ENCODE measurements around the gene SPIRE2.
"Not testable (repeated sequence)": the region's sequence is repeated elsewhere in the genome, so short reads cannot be mapped to it uniquely, and the experiment has no call there.

Gene SPIRE2

GRCh38 chr16:89864527-89864820 lies 36.2 kb downstream of the SPIRE2 start:
- no peak overlapping the region for H3K4me3 ChIP-seq (ENCODE audit: low read length in 2 of 2)
- peaks cover 12 to 19% of the 10 kb centered on the region in 2 donors for H3K4me1 ChIP-seq (ENCODE audit: control insufficient read depth in 2 of 2, insufficient read depth in 2 of 2, low read length in 2 of 2)
- H3K9ac ChIP-seq (ENCODE audit: low read depth in 1 of 2, low read length in 2 of 2): no peak overlapping the region
- peaks cover 28 to 29% of the 10 kb centered on the region in 2 donors for H3K36me3 ChIP-seq (ENCODE audit: control insufficient read depth in 2 of 2, insufficient read depth in 2 of 2, low read length in 2 of 2)
- H3K9me3 ChIP-seq (ENCODE audit: control insufficient read depth in 2 of 2, low read length in 2 of 2): peaks cover 0 to 3% of the 10 kb centered on the region in 2 donors
- no peaks in the 10 kb centered on the region for H3K27me3 ChIP-seq (ENCODE audit: control insufficient read depth in 2 of 2, insufficient read depth in 2 of 2, low read length in 2 of 2)
- peak overlapping the region; percentile 48 to 67 for H3K27ac ChIP-seq (ENCODE audit: low read depth in 2 of 2, low read length in 2 of 2)

- no peak overlapping the region for H3K9ac ChIP-seq (ENCODE audit: low read depth in 1 of 2, low read length in 2 of 2)
- peaks cover 11 to 22% of the 10 kb centered on the region in 2 donors for H3K36me3 ChIP-seq (ENCODE audit: control insufficient read depth in 2 of 2, insufficient read depth in 2 of 2, low read length in 2 of 2)
- no peak overlapping the region for H3K27ac ChIP-seq (ENCODE audit: low read depth in 2 of 2, low read length in 2 of 2)
- no peaks in the 10 kb centered on the region for H3K27me3 ChIP-seq (ENCODE audit: control insufficient read depth in 2 of 2, insufficient read depth in 2 of 2, low read length in 2 of 2)
- no peak overlapping the region for H3K4me3 ChIP-seq (ENCODE audit: low read length in 2 of 2)
- peaks cover 0 to 3% of the 10 kb centered on the region in 2 donors for H3K9me3 ChIP-seq (ENCODE audit: control insufficient read depth in 2 of 2, low read length in 2 of 2)
- peaks cover 21 to 27% of the 10 kb centered on the region in 2 donors for H3K4me1 ChIP-seq (ENCODE audit: control insufficient read depth in 2 of 2, insufficient read depth in 2 of 2, low read length in 2 of 2)
These were observed 39.6 kb downstream of the SPIRE2 start for GRCh38 chr16:89867918-89868317.

GRCh38 chr16:89869911-89870310 lies 41.6 kb downstream of the SPIRE2 start:
- H3K36me3 ChIP-seq (ENCODE audit: control insufficient read depth in 2 of 2, insufficient read depth in 2 of 2, low read length in 2 of 2): peaks cover 3 to 21% of the 10 kb centered on the region in 2 donors
- H3K27me3 ChIP-seq (ENCODE audit: control insufficient read depth in 2 of 2, insufficient read depth in 2 of 2, low read length in 2 of 2): no peaks in the 10 kb centered on the region
- no peak overlapping the region for H3K9ac ChIP-seq (ENCODE audit: low read depth in 1 of 2, low read length in 2 of 2)
- no peak overlapping the region for H3K27ac ChIP-seq (ENCODE audit: low read depth in 2 of 2, low read length in 2 of 2)
- H3K4me1 ChIP-seq (ENCODE audit: control insufficient read depth in 2 of 2, insufficient read depth in 2 of 2, low read length in 2 of 2): peaks cover 11 to 18% of the 10 kb centered on the region in 2 donors
- no peak overlapping the region for H3K4me3 ChIP-seq (ENCODE audit: low read length in 2 of 2)
- H3K9me3 ChIP-seq (ENCODE audit: control insufficient read depth in 2 of 2, low read length in 2 of 2): peaks cover 0 to 3% of the 10 kb centered on the region in 2 donors

GRCh38 chr16:89870440-89870839 lies 42.2 kb downstream of the SPIRE2 start:
- Histone ChIP-seq H3K36me3 (ENCODE audit: control insufficient read depth in 2 of 2, insufficient read depth in 2 of 2, low read length in 2 of 2) (peaks cover 3 to 25% of the 10 kb centered on the region in 2 donors), H3K27ac (ENCODE audit: low read depth in 2 of 2, low read length in 2 of 2) (no peak overlapping the region), H3K9me3 (ENCODE audit: control insufficient read depth in 2 of 2, low read length in 2 of 2) (peaks cover 0 to 3% of the 10 kb centered on the region in 2 donors), H3K9ac (ENCODE audit: low read depth in 1 of 2, low read length in 2 of 2) (no peak overlapping the region), H3K4me3 (ENCODE audit: low read length in 2 of 2) (no peak overlapping the region), H3K4me1 (ENCODE audit: control insufficient read depth in 2 of 2, insufficient read depth in 2 of 2, low read length in 2 of 2) (peaks cover 11 to 18% of the 10 kb centered on the region in 2 donors), H3K27me3 (ENCODE audit: control insufficient read depth in 2 of 2, insufficient read depth in 2 of 2, low read length in 2 of 2) (no peaks in the 10 kb centered on the region)

DNA sequence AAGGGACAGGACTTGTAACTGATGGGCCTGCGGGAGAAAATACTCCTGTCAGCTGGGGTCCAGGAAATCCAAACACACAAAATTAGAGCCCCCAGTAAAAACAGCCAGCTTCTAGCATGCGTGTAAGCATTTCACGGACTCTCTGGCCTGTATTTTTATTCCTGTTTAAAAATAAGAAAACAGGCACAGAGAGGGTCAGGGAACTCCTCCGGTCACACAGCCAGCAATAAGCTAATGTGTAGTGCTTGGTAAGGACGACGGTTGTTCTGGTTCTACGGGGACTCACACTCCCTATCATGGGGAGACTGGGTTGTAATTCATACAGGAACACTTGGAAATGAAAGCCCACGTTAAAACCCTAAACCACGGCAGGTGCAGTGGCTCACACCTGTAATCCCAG lies 43.6 kb downstream of the SPIRE2 start:
- peaks cover 0 to 3% of the 10 kb centered on the region in 2 donors for H3K9me3 ChIP-seq (ENCODE audit: control insufficient read depth in 2 of 2, low read length in 2 of 2)
- no peak overlapping the region for H3K9ac ChIP-seq (ENCODE audit: low read depth in 1 of 2, low read length in 2 of 2)
- no peak overlapping the region for H3K27ac ChIP-seq (ENCODE audit: low read depth in 2 of 2, low read length in 2 of 2)

DNA sequence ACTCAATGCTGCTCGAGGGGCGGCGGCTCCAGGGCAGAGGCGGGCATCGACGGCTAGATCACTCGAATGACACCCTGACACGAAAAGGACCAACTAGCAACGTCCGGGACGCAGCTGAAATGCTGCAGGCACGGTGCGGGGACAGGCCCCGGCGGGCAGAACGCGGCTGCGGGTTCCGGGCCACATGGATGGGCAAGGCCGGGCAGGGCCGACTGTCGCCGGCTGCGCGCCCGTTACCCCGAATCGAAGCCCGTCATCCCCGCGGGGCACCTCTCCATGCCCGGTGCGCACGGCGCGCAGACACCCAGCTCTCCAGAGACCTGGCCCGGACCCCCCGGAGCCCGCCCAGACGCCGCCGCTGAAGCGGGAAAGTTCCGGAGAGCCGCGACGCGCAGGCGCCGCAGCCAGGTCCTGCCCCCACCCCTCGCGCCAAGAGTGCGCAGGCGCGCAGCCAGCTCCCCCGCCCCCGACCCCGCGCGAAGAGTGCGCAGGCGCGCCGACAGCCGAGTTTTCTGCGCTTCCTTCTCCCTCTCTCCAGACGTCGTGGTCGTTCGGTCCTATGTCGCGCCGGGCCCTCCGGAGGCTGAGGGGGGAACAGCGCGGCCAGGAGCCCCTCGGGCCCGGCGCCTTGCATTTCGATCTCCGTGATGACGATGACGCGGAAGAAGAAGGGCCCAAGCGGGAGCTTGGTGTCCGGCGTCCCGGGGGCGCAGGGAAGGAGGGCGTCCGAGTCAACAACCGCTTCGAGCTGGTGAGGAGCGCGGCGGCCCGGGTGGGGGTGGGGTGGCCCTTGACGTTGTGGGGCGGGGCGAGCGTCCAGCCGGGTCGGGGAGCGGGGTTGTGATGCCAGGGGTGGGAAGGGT lies 45.1 kb downstream of the SPIRE2 start, which contains the start of gene TCF25:
TCF25 (plus strand) TSS at position 484 of the 863 bp plus-strand sequence; CDS start at position 560, 76 bp downstream.
- Histone ChIP-seq H3K36me3 (ENCODE audit: control insufficient read depth in 2 of 2, insufficient read depth in 2 of 2, low read length in 2 of 2) (peaks cover 0 to 26% of the 10 kb centered on the region in 2 donors), H3K9ac (ENCODE audit: low read depth in 1 of 2, low read length in 2 of 2) (peak within 1 kb of the TSS; percentile 88 to 98), H3K9me3 (ENCODE audit: control insufficient read depth in 2 of 2, low read length in 2 of 2) (no peaks in the 10 kb centered on the region), H3K27me3 (ENCODE audit: control insufficient read depth in 2 of 2, insufficient read depth in 2 of 2, low read length in 2 of 2) (no peaks in the 10 kb centered on the region), H3K27ac (ENCODE audit: low read depth in 2 of 2, low read length in 2 of 2) (peak within 1 kb of the TSS; percentile 100), H3K4me1 (ENCODE audit: control insufficient read depth in 2 of 2, insufficient read depth in 2 of 2, low read length in 2 of 2) (peaks cover 11 to 18% of the 10 kb centered on the region in 2 donors), H3K4me3 (ENCODE audit: low read length in 2 of 2) (peak within 1 kb of the TSS; percentile 81 to 92)

More for the DNA sequence above, 43.6 kb downstream of the SPIRE2 start:
- Histone ChIP-seq H3K36me3 (ENCODE audit: control insufficient read depth in 2 of 2, insufficient read depth in 2 of 2, low read length in 2 of 2) (peaks cover 3 to 31% of the 10 kb centered on the region in 2 donors), H3K4me3 (ENCODE audit: low read length in 2 of 2) (no peak overlapping the region), H3K27me3 (ENCODE audit: control insufficient read depth in 2 of 2, insufficient read depth in 2 of 2, low read length in 2 of 2) (no peaks in the 10 kb centered on the region), H3K4me1 (ENCODE audit: control insufficient read depth in 2 of 2, insufficient read depth in 2 of 2, low read length in 2 of 2) (peaks cover 11 to 18% of the 10 kb centered on the region in 2 donors)

DNA sequence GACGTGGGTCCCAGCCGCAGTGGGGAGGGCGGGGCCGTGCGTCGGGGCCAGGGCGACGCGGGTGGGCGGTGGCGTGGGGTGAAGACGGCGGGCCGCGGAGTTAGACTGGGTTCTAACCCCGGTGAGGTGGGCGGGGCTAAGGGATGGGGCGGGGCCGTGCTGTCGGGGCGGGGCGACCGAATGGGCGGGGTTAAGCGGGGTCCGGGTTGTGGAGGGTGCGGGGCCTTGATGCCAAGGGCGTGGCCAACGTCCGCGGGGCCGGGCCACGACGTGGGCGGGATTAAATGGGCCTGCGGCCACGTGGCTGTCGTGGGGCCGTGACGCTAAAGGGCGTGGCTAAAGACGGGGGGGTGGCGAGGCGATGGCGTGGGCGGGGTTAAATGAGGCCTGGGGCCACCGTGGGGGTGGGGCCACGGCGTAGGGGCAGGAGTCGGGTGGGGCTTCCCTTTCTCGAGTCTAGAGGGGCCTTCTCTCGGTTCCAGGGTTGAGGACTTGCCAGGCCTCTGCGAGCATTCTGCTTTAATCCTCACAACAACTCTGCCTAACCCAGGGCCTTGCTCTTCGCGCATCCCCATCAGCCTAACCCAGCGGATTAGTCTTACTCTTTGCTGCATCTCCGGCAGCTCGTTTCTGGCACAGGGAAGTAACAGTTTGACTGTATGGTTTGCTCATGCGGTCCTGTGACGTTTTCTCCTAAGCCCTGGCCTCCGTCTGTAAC lies 45.9 kb downstream of the SPIRE2 start:
- peak overlapping the region; percentile 65 to 92 for H3K4me3 ChIP-seq (ENCODE audit: low read length in 2 of 2)
- peaks cover 7 to 29% of the 10 kb centered on the region in 2 donors for H3K36me3 ChIP-seq (ENCODE audit: control insufficient read depth in 2 of 2, insufficient read depth in 2 of 2, low read length in 2 of 2)
- peak overlapping the region; percentile 100 for H3K27ac ChIP-seq (ENCODE audit: low read depth in 2 of 2, low read length in 2 of 2)
- H3K9me3 ChIP-seq (ENCODE audit: control insufficient read depth in 2 of 2, low read length in 2 of 2): no peaks in the 10 kb centered on the region
- H3K27me3 ChIP-seq (ENCODE audit: control insufficient read depth in 2 of 2, insufficient read depth in 2 of 2, low read length in 2 of 2): no peaks in the 10 kb centered on the region
- peak overlapping the region; percentile 49 to 98 for H3K9ac ChIP-seq (ENCODE audit: low read depth in 1 of 2, low read length in 2 of 2)
- H3K4me1 ChIP-seq (ENCODE audit: control insufficient read depth in 2 of 2, insufficient read depth in 2 of 2, low read length in 2 of 2): peaks cover 11 to 18% of the 10 kb centered on the region in 2 donors

DNA sequence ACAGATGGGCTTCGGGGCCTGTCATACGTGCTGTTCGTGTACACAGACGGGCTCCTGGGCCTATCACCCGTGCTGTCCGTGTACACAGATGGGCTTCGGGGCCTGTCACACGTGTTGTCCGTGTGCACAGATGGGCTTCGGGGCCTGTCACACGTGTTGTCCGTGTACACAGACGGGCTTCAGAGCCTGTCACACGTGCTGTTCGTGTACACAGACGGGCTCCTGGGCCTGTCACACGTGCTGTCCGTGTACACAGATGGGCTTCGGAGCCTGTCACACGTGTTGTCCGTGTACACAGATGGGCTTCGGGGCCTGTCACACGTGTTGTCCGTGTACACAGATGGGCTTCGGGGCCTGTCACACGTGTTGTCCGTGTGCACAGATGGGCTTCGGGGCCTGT lies 50.8 kb downstream of the SPIRE2 start:
- H3K4me1 ChIP-seq (ENCODE audit: control insufficient read depth in 2 of 2, insufficient read depth in 2 of 2, low read length in 2 of 2); H3K9ac ChIP-seq (ENCODE audit: low read depth in 1 of 2, low read length in 2 of 2); H3K4me3 ChIP-seq (ENCODE audit: low read length in 2 of 2); H3K27me3 ChIP-seq (ENCODE audit: control insufficient read depth in 2 of 2, insufficient read depth in 2 of 2, low read length in 2 of 2); H3K27ac ChIP-seq (ENCODE audit: low read depth in 2 of 2, low read length in 2 of 2); H3K9me3 ChIP-seq (ENCODE audit: control insufficient read depth in 2 of 2, low read length in 2 of 2): not testable (repeated sequence)
- H3K36me3 ChIP-seq (ENCODE audit: control insufficient read depth in 2 of 2, insufficient read depth in 2 of 2, low read length in 2 of 2): peaks cover 33 to 49% of the 10 kb centered on the region in 2 donors

DNA sequence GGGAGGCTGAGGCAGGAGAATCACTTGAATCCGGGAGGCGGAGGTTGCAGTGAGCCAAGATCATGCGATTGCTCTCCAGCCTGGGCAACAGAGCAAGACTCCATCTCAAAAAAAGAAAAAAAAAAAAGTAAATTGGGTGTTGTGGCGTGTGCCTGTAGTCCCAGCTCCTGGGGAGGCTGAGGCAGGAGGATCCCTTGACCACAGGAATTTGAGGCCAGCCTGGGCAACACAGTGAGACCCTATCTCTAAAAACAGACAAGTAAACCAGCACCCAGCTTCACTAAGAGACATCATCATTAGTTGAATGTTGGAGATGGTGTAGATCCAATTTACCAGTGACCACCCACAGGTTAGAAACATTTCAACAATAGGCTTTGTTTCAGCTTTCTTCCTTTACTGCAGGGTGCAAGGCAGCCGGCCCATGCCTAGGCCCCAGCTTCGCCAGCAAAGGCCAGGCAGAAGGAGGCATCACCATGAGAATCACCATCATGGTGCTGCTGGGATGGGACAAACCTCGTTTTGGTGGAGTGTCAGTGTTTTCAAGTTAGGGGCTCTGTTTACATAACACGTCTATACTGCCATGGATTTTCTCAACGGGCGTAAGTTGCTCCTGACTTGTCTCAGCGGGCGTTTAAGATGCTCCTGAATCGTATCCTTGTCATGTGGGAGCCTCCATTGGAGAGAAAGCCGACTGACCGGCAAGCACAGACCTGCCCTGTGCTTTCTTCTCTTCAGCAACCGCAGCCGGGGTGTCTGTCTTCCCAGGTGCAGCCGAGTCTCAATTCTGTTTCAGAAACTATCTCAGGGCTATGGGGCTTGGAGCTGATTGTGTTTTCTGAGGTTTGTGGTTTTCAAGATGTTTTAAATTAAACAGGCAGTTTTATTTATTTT lies 52.4 kb downstream of the SPIRE2 start:
- Histone ChIP-seq H3K4me1 (ENCODE audit: control insufficient read depth in 2 of 2, insufficient read depth in 2 of 2, low read length in 2 of 2) (no peaks in the 10 kb centered on the region), H3K9me3 (ENCODE audit: control insufficient read depth in 2 of 2, low read length in 2 of 2) (no peaks in the 10 kb centered on the region), H3K36me3 (ENCODE audit: control insufficient read depth in 2 of 2, insufficient read depth in 2 of 2, low read length in 2 of 2) (peaks cover 44 to 54% of the 10 kb centered on the region in 2 donors), H3K4me3 (ENCODE audit: low read length in 2 of 2) (no peak overlapping the region), H3K27me3 (ENCODE audit: control insufficient read depth in 2 of 2, insufficient read depth in 2 of 2, low read length in 2 of 2) (no peaks in the 10 kb centered on the region), H3K9ac (ENCODE audit: low read depth in 1 of 2, low read length in 2 of 2) (no peak overlapping the region), H3K27ac (ENCODE audit: low read depth in 2 of 2, low read length in 2 of 2) (no peak overlapping the region)
